Measurements from ENCODE around the gene RMI1. TPM values are rescaled to one million over a fixed set of nuclear protein-coding genes. Genes with fewer than 3 reads are reported as not detected.

Gene RMI1
- total and polyA plus RNA-seq, 2 of the 8 experiments (the other 6 are each of a cell fraction or from before 2014, with no cell fraction given): 3.0 to 34.1 TPM

DNA sequence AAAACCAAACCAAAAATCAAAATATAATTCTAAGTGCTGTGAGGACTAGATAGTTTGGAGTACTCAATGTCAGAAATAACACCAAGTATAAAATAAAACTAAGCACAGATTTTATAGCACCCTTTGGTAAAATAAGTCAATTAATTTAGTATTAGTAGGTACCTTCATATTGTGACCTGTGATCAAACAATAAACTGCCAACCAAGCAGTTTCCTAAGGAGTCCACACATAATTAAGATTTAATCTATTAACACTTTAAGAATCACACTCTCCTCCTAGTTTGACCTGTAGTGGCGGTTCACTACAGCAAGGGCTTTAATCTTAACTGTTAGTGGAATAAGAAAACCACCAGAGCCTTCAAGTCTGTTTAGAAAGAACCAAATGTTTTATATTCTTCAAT, 3.4 kb upstream of the RMI1 start:
- H3K79me2 ChIP-seq (ENCODE audit: control insufficient read depth in 1 of 2, insufficient read depth in 2 of 2, low read length in 2 of 2): peaks cover 34 to 87% of the 10 kb centered on the region in 2 experiments
- no peak overlapping the region for H3K9ac ChIP-seq (replicated peaks in 1 of 4; ENCODE audit: extremely low read depth in 1 of 4, low read depth in 3 of 4, low read length in 3 of 4)
- FAIRE-seq (no peak), DNase-seq (ENCODE audit: low read depth in 1 of 2, low spot score in 2 of 2) (no peak)
- no peak overlapping the region for H3K14ac ChIP-seq (ENCODE audit: insufficient read length)
- no peak overlapping the region for H2AFZ ChIP-seq (ENCODE audit: low read length)
- no peak overlapping the region for H4K5ac ChIP-seq (ENCODE audit: insufficient read length, low read depth, low read length)
- no peak overlapping the region for H2AK5ac ChIP-seq (ENCODE audit: low read depth, low read length)
- ChIA-PET CTCF (ENCODE audit: partially characterized antibody) (interaction anchor here (0.8 to 2.4 kb wide), 2 partner anchors 10 to 196 kb away, joined by 4 to 5 read pairs; no protein-coding TSS in a partner anchor), POLR2A (ENCODE audit: partially characterized antibody) (interaction anchor here (0.6 to 7.3 kb wide), 5 partner anchors 13 to 288 kb away, joined by 3 to 269 read pairs (median 3); no protein-coding TSS in a partner anchor)
- H3K79me1 ChIP-seq (ENCODE audit: low read depth, low read length): peaks cover 3% of the 10 kb centered on the region; the same call in 1 of the 2 replicates
- H3K36me3 ChIP-seq (ENCODE audit: control insufficient read depth in 2 of 4, insufficient read depth in 4 of 4, low read length in 3 of 4): peaks cover 45 to 60% (median 54%) of the 10 kb centered on the region in 4 experiments
- H3K23ac ChIP-seq (ENCODE audit: insufficient read length): no peak overlapping the region
- H3K23me2 ChIP-seq (ENCODE audit: low read depth, low read length): peaks cover 6% of the 10 kb centered on the region; the same call in 1 of the 2 replicates
- no peak overlapping the region for H2BK20ac ChIP-seq (ENCODE audit: low read length)
- H3K4ac ChIP-seq (replicated peaks; ENCODE audit: insufficient read length, low read depth, low read length): no peak overlapping the region
- WGBS, 2 experiments (ENCODE audit: extremely low coverage in 1 of 2, insufficient coverage in 1 of 2, insufficient read length in 1 of 2, insufficient replicate concordance in 2 of 2, low coverage in 1 of 2, low lambda C conversion rate in 2 of 2, missing lambda C conversion rate in 1 of 2): 78% methylated on average over 1 of the region's 1 CpG; no CpG with 5 or more reads in 1 of the 2 experiments
- no peak overlapping the region for H3K27ac ChIP-seq (ENCODE audit: low read depth, low read length)
- H3K4me2 ChIP-seq (ENCODE audit: insufficient read depth in 1 of 2, low read depth in 2 of 2, low read length in 2 of 2): peak overlapping the region; percentile 61 to 73; a peak in 3 of 4 replicates
- no peak overlapping the region for H4K91ac ChIP-seq (replicated peaks; ENCODE audit: insufficient read length, low read length)
- TF ChIP-seq TCF12 (IDR thresholded peaks at IDR 0.05; ENCODE audit: low read depth, low read length) (no peak), SP4 (IDR thresholded peaks at IDR 0.05; ENCODE audit: low read length) (no peak), KDM5A (IDR thresholded peaks at IDR 0.05; ENCODE audit: low read length) (no peak)
- no peak overlapping the region for H2BK12ac ChIP-seq (ENCODE audit: low read depth, low read length)
- no peak overlapping the region for H2BK15ac ChIP-seq (ENCODE audit: low read length)
- peaks cover 16 to 20% of the 10 kb centered on the region in 2 experiments for H4K20me1 ChIP-seq (replicated peaks in 1 of 2; ENCODE audit: control insufficient read depth in 1 of 2, insufficient read depth in 2 of 2, low read length in 2 of 2)
- H3K4me3 ChIP-seq (ENCODE audit: extremely low read depth in 1 of 4, insufficient read depth in 2 of 4, low read depth in 3 of 4, low read length in 4 of 4): peak overlapping the region in 1 of 4 experiments; percentile 98; a peak in 3 of 8 replicates
- H3K9me3 ChIP-seq (ENCODE audit: insufficient read depth in 2 of 2, low read depth in 1 of 2, low read length in 1 of 2): no peaks in the 10 kb centered on the region
- no peak overlapping the region for H4K8ac ChIP-seq (ENCODE audit: extremely low read depth, insufficient read depth, low read length)
- no peak overlapping the region for H2BK5ac ChIP-seq (ENCODE audit: low read depth, low read length)
- H3K56ac ChIP-seq (replicated peaks; ENCODE audit: insufficient read length, low read depth, low read length): no peak overlapping the region
- no peak overlapping the region for H2BK120ac ChIP-seq (replicated peaks; ENCODE audit: low read depth, low read length)
- no peaks in the 10 kb centered on the region for H3K4me1 ChIP-seq (replicated peaks in 1 of 4; ENCODE audit: control insufficient read depth in 3 of 4, insufficient read depth in 4 of 4, low read length in 3 of 4)
- H3K27me3 ChIP-seq (replicated peaks in 1 of 4; ENCODE audit: control insufficient read depth in 3 of 4, extremely low read depth in 1 of 4, insufficient read depth in 3 of 4, low read length in 3 of 4): no peaks in the 10 kb centered on the region
- H3K18ac ChIP-seq (ENCODE audit: extremely low read depth, low read length): no peak overlapping the region
